HCT116 (cell line): ENCODE measurements around the gene SHC1. TPM values are rescaled to one million over a fixed set of nuclear protein-coding genes. Genes with fewer than 3 reads are reported as not detected.
A peak's percentile ranks its signal among the peaks of the same experiment; 100 is the strongest.

Experiments
- ATAC-seq: fragments of 200-7000 bp; cut with Tn5 transposase; 2 replicates; pipeline ENCODE4 v1.9.1; 2020; ENCODE audit warnings: mild to moderate bottlenecking, moderate library complexity
- BruUV-seq: library from RNA; stranded (reverse); fragments of 400-500 nt; replicated peaks from 2 replicates; lab custom pipeline; 2021; lab: Mats Ljungman, UMichigan
- CTCF ChIA-PET: fragments of 300-600 bp; sonication (Branson Sonifier 250); formaldehyde crosslinking; loops from one replicate; lab custom pipeline; 2021; ENCODE audit warnings: antibody characterized with exemption; lab: Charles Lee
- POLR2A ChIA-PET: fragments of 300-600, 350-600 bp; sonication (Branson Sonifier 250); formaldehyde crosslinking; loops from one replicate; lab custom pipeline; 2021; ENCODE audit warnings: antibody characterized with exemption; lab: Charles Lee
- RAD21 ChIA-PET, 2 experiments: fragments of 300-600 bp; sonication (Branson Sonifier 250); formaldehyde crosslinking; loops; one replicate each; lab custom pipeline; 2023; ENCODE audit warnings: low total read pairs in 2 of 2; ENCODE audit not compliant: uncharacterized antibody in 2 of 2, unreplicated experiment in 2 of 2, low non-redundant PET in 1 of 2; lab: Charles Lee
- DNase-seq: peaks from one replicate; pipeline ENCODE4 v3.0.0-alpha.2; 2010; ENCODE audit warnings: low read depth, low spot score
- H2AFZ ChIP-seq: fragments of 200-600 bp; shearing (Covaris generic), sonication (generic); 2 replicates; pipeline ENCODE4 v1.6.1; 2017; ENCODE audit warnings: low read depth, mixed run types, mixed read lengths, antibody characterized with exemption, low read length; ENCODE audit not compliant: poor library complexity, severe bottlenecking
- H3K27ac ChIP-seq: 2 replicates; pipeline ENCODE4 v1.5.1; 2012; ENCODE audit warnings: low read depth, low read length
- H3K27me3 ChIP-seq: fragments of 200-600 bp; sonication (generic); 2 replicates; pipeline ENCODE4 v1.6.1; 2016; ENCODE audit warnings: mixed run types, low read length, mixed read lengths; ENCODE audit not compliant: insufficient read depth
- H3K36me3 ChIP-seq, 2 experiments: fragments of 200-500 bp in 1 of 2; fragments of 200-600 bp in 1 of 2; sonication (Bioruptor generic) in 1 of 2; sonication (generic) in 1 of 2; 2 replicates each; pipeline versions ENCODE4 v1.5.1 to v1.6.1; 2014 to 2016; ENCODE audit warnings: low read length in 2 of 2, inconsistent platforms in 1 of 2, mixed read lengths in 1 of 2, mixed run types in 1 of 2; ENCODE audit not compliant: insufficient read depth in 2 of 2, control insufficient read depth in 1 of 2
- H3K4me1 ChIP-seq, 2 experiments: fragments of 200-600 bp in 1 of 2; sonication (generic) in 1 of 2; 2 replicates each; pipeline versions ENCODE4 v1.5.1 to v1.6.1; 2012 to 2017; ENCODE audit warnings: low read length in 2 of 2, inconsistent platforms in 1 of 2, mild to moderate bottlenecking in 1 of 2, mixed read lengths in 1 of 2, mixed run types in 1 of 2, moderate library complexity in 1 of 2; ENCODE audit not compliant: insufficient read depth in 2 of 2, control insufficient read depth in 1 of 2
- H3K4me2 ChIP-seq: fragments of 200-600 bp; sonication (generic); 2 replicates; pipeline ENCODE4 v1.6.1; 2017; ENCODE audit warnings: mixed run types, low read length, mixed read lengths
- H3K4me3 ChIP-seq, 2 experiments: fragments of 200-600 bp in 1 of 2; sonication (generic) in 1 of 2; replicated peaks in 1 of 2; 2 replicates each; pipeline ENCODE4 v1.5.1; 2011 to 2016; ENCODE audit warnings: low read length in 2 of 2, control low read depth in 1 of 2, low read depth in 1 of 2, mild to moderate bottlenecking in 1 of 2, mixed read lengths in 1 of 2, mixed run types in 1 of 2
- H3K79me2 ChIP-seq: fragments of 200-600 bp; sonication (generic); 2 replicates; pipeline ENCODE4 v1.6.1; 2017; ENCODE audit warnings: mild to moderate bottlenecking, mixed run types, low read length, moderate library complexity, mixed read lengths; ENCODE audit not compliant: insufficient read depth
- H3K9ac ChIP-seq: fragments of 200-600 bp; sonication (generic); 2 replicates; pipeline ENCODE4 v1.6.1; 2016; ENCODE audit warnings: low read length, mixed read lengths
- H3K9me2 ChIP-seq: fragments of 200-600 bp; sonication (generic), shearing (Covaris generic); 2 replicates; pipeline ENCODE4 v1.6.1; 2017; ENCODE audit warnings: mixed run types, mild to moderate bottlenecking, moderate library complexity; ENCODE audit not compliant: insufficient read depth
- H3K9me3 ChIP-seq, 2 experiments: fragments of 200-500 bp in 1 of 2; fragments of 200-600 bp in 1 of 2; sonication (Bioruptor generic) in 1 of 2; sonication (generic) in 1 of 2; 2 replicates each; pipeline ENCODE4 v1.6.1; 2014 to 2017; ENCODE audit warnings: low read length in 2 of 2, mixed read lengths in 2 of 2, inconsistent platforms in 1 of 2, low read depth in 1 of 2, mild to moderate bottlenecking in 1 of 2, mixed run types in 1 of 2, moderate library complexity in 1 of 2; ENCODE audit not compliant: control insufficient read depth in 1 of 2, insufficient read depth in 1 of 2
- H4K20me1 ChIP-seq: fragments of 200-600 bp; sonication (generic), shearing (Covaris generic); 2 replicates; pipeline ENCODE4 v1.6.1; 2017; ENCODE audit warnings: mixed run types, mild to moderate bottlenecking, moderate library complexity; ENCODE audit not compliant: insufficient read depth
- CEBPB ChIP-seq: IDR thresholded peaks from 2 replicates; pipeline ENCODE4 v1.6.1; 2012; ENCODE audit warnings: low read depth
- EGR1 ChIP-seq: IDR thresholded peaks from 2 replicates; pipeline ENCODE4 v1.6.1; 2012; ENCODE audit warnings: low read depth
- ELF1 ChIP-seq: IDR thresholded peaks from 2 replicates; pipeline ENCODE4 v1.6.1; 2012; ENCODE audit warnings: low read depth, borderline replicate concordance
- EZH2 ChIP-seq: fragments of 200-600 bp; sonication (generic); IDR thresholded peaks from 2 replicates; pipeline ENCODE4 v1.6.1; 2017; ENCODE audit warnings: antibody characterized with exemption, mixed run types
- EZH2phosphoT487 ChIP-seq: fragments of 200-600 bp; IDR thresholded peaks from 2 replicates; pipeline ENCODE4 v1.6.1; 2018; ENCODE audit warnings: antibody characterized with exemption, borderline replicate concordance
- FOSL1 ChIP-seq: IDR thresholded peaks from 2 replicates; pipeline ENCODE4 v1.6.1; 2012; ENCODE audit warnings: low read depth
- POLR2AphosphoS5 ChIP-seq: IDR thresholded peaks from 2 replicates; pipeline ENCODE4 v1.6.1; 2011; ENCODE audit warnings: mild to moderate bottlenecking, low read depth, low read length, moderate library complexity
- SIN3A ChIP-seq: IDR thresholded peaks from 2 replicates; pipeline ENCODE4 v1.6.1; 2012; ENCODE audit warnings: low read depth
- SP1 ChIP-seq: IDR thresholded peaks from 2 replicates; pipeline ENCODE4 v1.6.1; 2012; ENCODE audit warnings: low read depth
- SRF ChIP-seq: IDR thresholded peaks from 2 replicates; pipeline ENCODE4 v1.6.1; 2012; ENCODE audit warnings: low read depth
- TCF7L2 ChIP-seq: IDR thresholded peaks from 2 replicates; pipeline ENCODE4 v1.7.0; 2011; ENCODE audit warnings: borderline replicate concordance, inconsistent platforms; ENCODE audit not compliant: insufficient read depth, insufficient read length; ENCODE audit errors: extremely low read depth
- YY1 ChIP-seq: IDR thresholded peaks from 2 replicates; pipeline ENCODE4 v1.6.1; 2011; ENCODE audit warnings: low read length, low read depth, moderate library complexity, mild to moderate bottlenecking; ENCODE audit not compliant: insufficient replicate concordance; ENCODE audit errors: extremely low read depth
- ZFX ChIP-seq: fragments of 450-650 bp; IDR thresholded peaks from 2 replicates; pipeline ENCODE4 v1.6.1; 2017
- ZNF274 ChIP-seq: fragments of 200-500 bp; sonication (Bioruptor generic); IDR thresholded peaks from 2 replicates; pipeline ENCODE4 v1.6.1; 2014; ENCODE audit warnings: mild to moderate bottlenecking, low read depth, low read length, inconsistent platforms
- intact Hi-C: fragments of 100-400 bp; cut with micrococcal nuclease; formaldehyde crosslinking; loops from 2 replicates; pipeline ENCODE4 v1.10.0; 2022
- total RNA-seq: library from RNA; stranded (reverse); gene quantifications from one replicate; pipeline ENCODE4 v1.2.1, GENCODE V29; 2021; ENCODE audit not compliant: unreplicated experiment
- TF ChIP-seq, protein P1 (sequence below): IDR thresholded peaks from 2 replicates; pipeline ENCODE4 v1.6.1; 2012
- TF ChIP-seq, protein P2 (sequence below): IDR thresholded peaks from 2 replicates; pipeline ENCODE4 v1.6.1; 2012

SHC1 gene
- total RNA-seq, 1 experiment from 2014 or later: 148 TPM

DNA sequence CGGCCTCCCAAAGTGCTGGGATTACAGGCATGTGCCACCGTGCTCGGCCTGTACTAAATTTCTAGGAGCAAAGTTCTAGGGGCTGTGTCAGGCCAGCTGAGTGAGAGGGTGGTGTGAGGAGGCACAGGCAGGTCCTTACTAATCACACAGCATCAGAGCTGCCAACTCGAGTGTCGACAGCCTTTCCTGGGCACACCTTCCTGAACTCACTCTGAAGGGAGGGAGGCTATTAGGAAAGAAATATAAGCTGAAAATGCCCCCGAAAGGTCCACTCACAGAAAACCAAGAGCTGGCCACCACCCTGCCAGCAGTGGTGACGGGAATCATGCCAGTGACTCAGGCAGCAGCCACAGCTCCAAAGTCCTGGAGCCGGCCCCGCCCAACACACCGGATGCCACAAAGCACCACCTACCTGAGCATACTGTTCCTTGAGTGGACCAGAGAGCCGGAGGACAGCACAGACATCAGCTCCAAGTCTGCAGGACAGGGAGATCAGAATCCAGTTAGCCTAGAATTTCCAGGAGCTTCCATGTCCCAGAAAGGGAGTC lies 38.5 kb downstream of the SHC1 start:
- ChIA-PET POLR2A (interaction anchor here (0.7 to 1.6 kb wide), 8 partner anchors 9 to 119 kb away, joined by 3 to 6 read pairs (median 3); partner anchors contain the start of genes ADAM15, CKS1B, KCNN3 and PYGO2), CTCF (interaction anchor here (1.0 to 1.6 kb wide), 5 partner anchors 54 to 372 kb away, joined by 3 to 8 read pairs (median 3); no protein-coding TSS in a partner anchor), RAD21 (interaction anchor here (0.8 to 1.4 kb wide), 2 partner anchors 54 to 263 kb away, joined by 4 read pairs; no protein-coding TSS in a partner anchor)
- H3K9me2 ChIP-seq: no peaks in the 10 kb centered on the region
- peak overlapping the region; percentile 63 for H3K4me2 ChIP-seq
- no peaks in the 10 kb centered on the region for H3K79me2 ChIP-seq
- H3K4me3 ChIP-seq: peak overlapping the region; percentile 16 to 21
- intact Hi-C loops: no loop called here
- DNase-seq (peak; percentile 72), ATAC-seq (peak; percentile 81)
- TF ChIP-seq EZH2: no peak
- peak; percentile 22 for TF ChIP-seq TCF7L2
- TF ChIP-seq EZH2phosphoT487: no peak
- TF ChIP-seq, protein P1, sequence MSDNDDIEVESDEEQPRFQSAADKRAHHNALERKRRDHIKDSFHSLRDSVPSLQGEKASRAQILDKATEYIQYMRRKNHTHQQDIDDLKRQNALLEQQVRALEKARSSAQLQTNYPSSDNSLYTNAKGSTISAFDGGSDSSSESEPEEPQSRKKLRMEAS: no peak
- no peak for TF ChIP-seq ELF1
- no peak for TF ChIP-seq ZNF274
- TF ChIP-seq YY1: no peak
- TF ChIP-seq CEBPB: no peak
- TF ChIP-seq FOSL1: no peak
- no peak for TF ChIP-seq SRF
- TF ChIP-seq, protein P2, sequence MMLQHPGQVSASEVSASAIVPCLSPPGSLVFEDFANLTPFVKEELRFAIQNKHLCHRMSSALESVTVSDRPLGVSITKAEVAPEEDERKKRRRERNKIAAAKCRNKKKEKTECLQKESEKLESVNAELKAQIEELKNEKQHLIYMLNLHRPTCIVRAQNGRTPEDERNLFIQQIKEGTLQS: no peak
- TF ChIP-seq EGR1: no peak
- no peak for TF ChIP-seq ZFX
- no peak for TF ChIP-seq SIN3A
- TF ChIP-seq POLR2AphosphoS5: peak; percentile 88
- no peak for TF ChIP-seq SP1
- peak overlapping the region; percentile 10 for H2AFZ ChIP-seq
- H4K20me1 ChIP-seq: no peaks in the 10 kb centered on the region
- H3K36me3 ChIP-seq: 0 out of 4 replicates have a peak, but pooled peaks cover 0 to 3% of the 10 kb centered on the region in 2 experiments
- no peaks in the 10 kb centered on the region for H3K27me3 ChIP-seq
- no peaks in the 10 kb centered on the region for H3K9me3 ChIP-seq
- H3K27ac ChIP-seq: peak overlapping the region; percentile 50
- H3K4me1 ChIP-seq: peaks cover 20 to 38% of the 10 kb centered on the region in 2 experiments
- no TSS peak for BruUV-seq
- H3K9ac ChIP-seq: peak overlapping the region; percentile 41
